ENCODE data around the gene IL10RB.

IL10RB gene

DNA sequence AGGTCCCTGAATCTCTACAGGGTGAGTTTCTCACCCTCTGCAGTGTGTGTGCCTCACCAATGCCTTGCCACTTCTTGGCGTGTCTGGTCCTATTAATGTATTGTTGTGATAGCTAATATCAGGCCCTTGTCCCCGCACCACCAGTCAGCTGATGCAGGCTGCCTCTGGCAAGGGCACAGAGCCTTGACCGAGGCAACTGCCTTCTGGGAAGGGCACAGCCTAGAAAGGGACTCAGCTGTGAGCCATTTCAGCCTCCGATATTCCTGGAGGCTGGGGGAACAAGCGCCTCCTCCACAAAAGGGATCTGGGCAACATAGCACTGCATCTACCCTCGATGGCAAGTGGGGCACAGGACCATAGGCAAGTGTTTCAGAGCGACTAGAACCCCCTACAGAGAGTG is 27.0 kb downstream of the IL10RB start:
- FAIRE-seq: no peak

DNA sequence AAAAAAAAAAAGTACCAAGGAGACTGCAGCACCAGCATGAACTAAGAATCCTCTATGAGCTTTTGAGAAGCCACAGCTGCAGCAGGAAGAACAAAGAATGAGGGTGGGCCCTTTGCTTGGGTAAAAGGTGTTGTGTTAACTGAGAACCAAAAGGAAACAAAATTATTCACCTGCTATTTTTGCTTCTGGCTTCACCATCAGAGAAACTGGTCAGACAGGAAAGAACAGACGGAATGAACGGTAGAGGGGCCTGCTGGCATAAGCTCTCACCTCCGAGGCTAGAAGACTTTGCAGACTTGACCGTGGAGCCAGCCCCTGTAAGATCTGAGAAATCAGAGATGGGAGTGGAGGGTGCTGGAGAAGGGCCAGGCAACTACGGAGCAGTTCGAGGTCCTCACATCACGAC is 27.6 kb downstream of the IL10RB start:
- FAIRE-seq: no peak
- no peak for DNase-seq (ENCODE audit: insufficient read length, low spot score)
- TF ChIP-seq PAX5 (IDR thresholded peaks at IDR 0.05; ENCODE audit: insufficient read depth, low read length, severe bottlenecking) (no peak), POLR2A (IDR thresholded peaks at IDR 0.05; ENCODE audit: low read depth, low read length) (no peak), POLR2AphosphoS5 (IDR thresholded peaks at IDR 0.05; ENCODE audit: low read depth, low read length) (no peak), TAF1 (IDR thresholded peaks at IDR 0.05; ENCODE audit: low read depth, low read length) (no peak), SPI1 (IDR thresholded peaks at IDR 0.05; ENCODE audit: low read depth, low read length) (no peak), POU2F2 (IDR thresholded peaks at IDR 0.05; ENCODE audit: low read depth, low read length) (no peak)

More for the DNA sequence above, 27.0 kb downstream of the IL10RB start:
- TF ChIP-seq POLR2A (IDR thresholded peaks at IDR 0.05; ENCODE audit: low read depth, low read length) (no peak), POU2F2 (IDR thresholded peaks at IDR 0.05; ENCODE audit: low read depth, low read length) (no peak), SPI1 (IDR thresholded peaks at IDR 0.05; ENCODE audit: low read depth, low read length) (no peak), PAX5 (IDR thresholded peaks at IDR 0.05; ENCODE audit: insufficient read depth, low read length, severe bottlenecking) (no peak), POLR2AphosphoS5 (IDR thresholded peaks at IDR 0.05; ENCODE audit: low read depth, low read length) (no peak), TAF1 (IDR thresholded peaks at IDR 0.05; ENCODE audit: low read depth, low read length) (no peak)
- no peak for DNase-seq (ENCODE audit: insufficient read length, low spot score)

DNA sequence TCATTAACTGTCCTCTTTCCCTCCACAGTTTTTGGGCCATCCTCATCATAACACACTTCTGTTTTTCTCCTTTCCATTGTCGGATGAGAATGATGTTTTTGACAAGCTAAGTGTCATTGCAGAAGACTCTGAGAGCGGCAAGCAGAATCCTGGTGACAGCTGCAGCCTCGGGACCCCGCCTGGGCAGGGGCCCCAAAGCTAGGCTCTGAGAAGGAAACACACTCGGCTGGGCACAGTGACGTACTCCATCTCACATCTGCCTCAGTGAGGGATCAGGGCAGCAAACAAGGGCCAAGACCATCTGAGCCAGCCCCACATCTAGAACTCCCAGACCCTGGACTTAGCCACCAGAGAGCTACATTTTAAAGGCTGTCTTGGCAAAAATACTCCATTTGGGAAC is 30.0 kb downstream of the IL10RB start:
- FAIRE-seq: peak; percentile 87

DNA sequence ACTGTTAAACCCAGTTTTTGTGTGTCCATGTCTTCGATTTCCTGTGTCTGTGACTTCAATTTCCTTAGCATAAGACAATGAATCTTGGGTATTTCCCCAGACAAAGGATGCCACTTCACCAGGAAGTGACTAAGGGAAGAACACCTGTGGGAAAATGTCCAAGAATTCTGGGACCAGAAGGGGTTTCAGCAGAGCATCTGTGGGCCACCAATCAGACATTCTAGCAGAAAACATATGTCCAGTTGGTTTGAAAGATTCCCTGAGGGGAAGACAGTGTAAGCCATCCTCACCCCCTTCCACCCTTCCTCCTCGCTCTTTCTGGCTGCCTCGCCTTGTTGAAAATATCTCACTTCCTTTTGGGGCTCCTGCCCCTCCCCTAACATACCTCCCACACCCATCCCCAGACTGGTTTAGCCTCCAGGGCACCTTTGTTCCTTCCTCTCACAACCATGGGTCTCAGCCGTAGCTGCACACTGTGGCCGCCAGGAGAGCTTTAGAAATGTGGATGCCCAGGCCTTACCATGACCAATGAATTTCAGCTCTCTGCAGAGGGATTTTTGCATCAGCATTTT is 33.1 kb downstream of the IL10RB start:
- DNase-seq (ENCODE audit: insufficient read length, low spot score) (peak; percentile 44), FAIRE-seq (peak; percentile 88)
- TF ChIP-seq TAF1 (IDR thresholded peaks at IDR 0.05; ENCODE audit: low read depth, low read length) (no peak), PAX5 (IDR thresholded peaks at IDR 0.05; ENCODE audit: insufficient read depth, low read length, severe bottlenecking) (no peak), POLR2A (IDR thresholded peaks at IDR 0.05; ENCODE audit: low read depth, low read length) (no peak), SPI1 (IDR thresholded peaks at IDR 0.05; ENCODE audit: low read depth, low read length) (peak; percentile 82), POLR2AphosphoS5 (IDR thresholded peaks at IDR 0.05; ENCODE audit: low read depth, low read length) (no peak)

More for the DNA sequence above, 30.0 kb downstream of the IL10RB start:
- peak; percentile 33 for DNase-seq (ENCODE audit: insufficient read length, low spot score)
- TF ChIP-seq PAX5 (IDR thresholded peaks at IDR 0.05; ENCODE audit: insufficient read depth, low read length, severe bottlenecking) (peak; percentile 90), TAF1 (IDR thresholded peaks at IDR 0.05; ENCODE audit: low read depth, low read length) (no peak), SPI1 (IDR thresholded peaks at IDR 0.05; ENCODE audit: low read depth, low read length) (peak; percentile 25; the same call in 1 of the 2 replicates), POLR2AphosphoS5 (IDR thresholded peaks at IDR 0.05; ENCODE audit: low read depth, low read length) (no peak), POU2F2 (IDR thresholded peaks at IDR 0.05; ENCODE audit: low read depth, low read length) (no peak), POLR2A (IDR thresholded peaks at IDR 0.05; ENCODE audit: low read depth, low read length) (no peak)

DNA sequence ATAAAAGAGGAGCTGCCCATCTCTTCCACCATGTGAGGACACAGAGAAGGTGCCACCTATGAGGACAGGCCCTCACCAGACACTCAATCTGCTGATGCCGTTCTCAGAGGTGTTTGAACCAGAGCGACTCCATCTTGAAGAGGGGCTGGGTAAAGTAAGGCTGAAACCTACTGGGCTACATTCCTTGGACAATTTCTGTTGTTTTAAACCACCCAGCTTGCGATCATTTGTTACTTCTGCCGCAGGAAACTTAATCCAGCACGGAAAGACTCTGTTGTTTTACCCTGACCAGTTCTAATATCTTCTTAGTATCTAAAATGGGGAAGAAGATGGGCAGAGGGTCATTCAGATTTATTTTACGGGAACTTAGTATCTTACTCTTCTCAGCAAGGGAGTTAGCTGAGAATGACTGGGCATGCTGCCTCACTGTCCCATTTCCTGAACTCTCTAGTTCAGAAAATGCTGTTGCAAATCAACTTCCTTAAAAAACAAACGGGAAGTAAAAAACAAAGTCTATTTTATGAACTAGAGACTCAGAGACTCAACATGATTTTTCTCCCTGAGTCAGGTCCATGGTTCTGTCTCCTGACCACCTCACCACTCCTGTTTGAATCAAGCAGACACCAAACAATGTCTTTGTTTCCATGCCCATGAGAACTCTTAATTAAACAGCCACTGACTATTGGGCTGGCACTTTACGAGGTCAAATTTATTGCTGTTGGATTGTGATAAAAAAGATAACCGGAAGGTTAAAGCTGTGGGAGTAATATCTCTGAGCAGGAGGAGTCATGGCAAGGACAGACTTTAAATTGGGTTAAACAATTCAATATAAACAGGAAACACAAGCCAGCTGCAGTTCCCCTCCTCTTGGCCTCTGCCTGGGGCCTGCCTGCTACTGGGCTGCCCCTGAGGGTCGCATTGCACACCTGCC is 34.8 kb downstream of the IL10RB start:
- no peak for DNase-seq (ENCODE audit: insufficient read length, low spot score)

DNA sequence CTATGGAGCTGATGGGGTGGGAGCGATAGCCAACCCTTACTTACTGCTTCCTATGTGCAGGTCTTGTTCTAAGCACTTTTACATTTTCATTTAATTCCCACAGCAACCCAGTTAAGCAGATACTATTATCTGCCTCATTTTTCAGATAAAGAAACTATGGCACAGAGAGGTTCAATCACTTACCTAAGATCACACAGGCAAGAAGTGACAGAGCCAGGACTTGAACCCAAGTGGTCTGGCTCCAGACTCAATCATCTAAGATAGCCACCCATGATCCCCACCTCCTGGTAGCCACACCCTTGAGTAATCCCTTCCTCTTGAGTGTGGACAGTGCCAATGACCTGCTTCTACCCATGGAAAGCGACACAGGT is 35.5 kb downstream of the IL10RB start:
- DNase-seq (ENCODE audit: insufficient read length, low spot score): no peak
- no peak for TF ChIP-seq POU2F2 (IDR thresholded peaks at IDR 0.05; ENCODE audit: low read depth, low read length)
- TF ChIP-seq POLR2AphosphoS5 (IDR thresholded peaks at IDR 0.05; ENCODE audit: low read depth, low read length): no peak
- TF ChIP-seq SPI1 (IDR thresholded peaks at IDR 0.05; ENCODE audit: low read depth, low read length): no peak
- no peak for TF ChIP-seq TAF1 (IDR thresholded peaks at IDR 0.05; ENCODE audit: low read depth, low read length)
- no peak for TF ChIP-seq PAX5 (IDR thresholded peaks at IDR 0.05; ENCODE audit: insufficient read depth, low read length, severe bottlenecking)
- no peak for TF ChIP-seq POLR2A (IDR thresholded peaks at IDR 0.05; ENCODE audit: low read depth, low read length)
- FAIRE-seq: peak; percentile 47

More for the DNA sequence above, 34.8 kb downstream of the IL10RB start:
- peak; percentile 31 for FAIRE-seq
- no peak for TF ChIP-seq POLR2AphosphoS5 (IDR thresholded peaks at IDR 0.05; ENCODE audit: low read depth, low read length)
- no peak for TF ChIP-seq PAX5 (IDR thresholded peaks at IDR 0.05; ENCODE audit: insufficient read depth, low read length, severe bottlenecking)
- TF ChIP-seq SPI1 (IDR thresholded peaks at IDR 0.05; ENCODE audit: low read depth, low read length): no peak
- no peak for TF ChIP-seq TAF1 (IDR thresholded peaks at IDR 0.05; ENCODE audit: low read depth, low read length)
- TF ChIP-seq POLR2A (IDR thresholded peaks at IDR 0.05; ENCODE audit: low read depth, low read length): no peak
- no peak for TF ChIP-seq POU2F2 (IDR thresholded peaks at IDR 0.05; ENCODE audit: low read depth, low read length)

DNA sequence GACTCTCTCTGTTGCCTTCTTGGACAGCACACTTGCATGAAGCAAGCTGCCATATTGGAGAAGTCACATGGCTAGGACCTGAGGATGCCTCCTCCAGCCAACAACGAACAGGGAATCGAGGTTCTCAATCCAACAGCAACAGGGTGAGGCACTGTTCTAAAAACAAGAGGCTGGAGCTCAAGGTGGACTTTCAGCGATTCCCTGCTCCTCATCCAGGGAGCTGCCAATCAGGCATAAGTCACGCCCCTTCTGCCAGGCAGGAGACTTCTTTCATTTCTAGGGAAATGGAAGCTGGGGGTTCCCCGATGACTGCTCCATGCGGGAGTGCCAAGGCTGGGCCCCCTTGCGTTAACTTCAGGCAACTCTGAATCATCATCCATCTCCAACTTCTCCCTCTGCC is 35.9 kb downstream of the IL10RB start:
- FAIRE-seq (peak; percentile 16), DNase-seq (ENCODE audit: insufficient read length, low spot score) (no peak)

DNA sequence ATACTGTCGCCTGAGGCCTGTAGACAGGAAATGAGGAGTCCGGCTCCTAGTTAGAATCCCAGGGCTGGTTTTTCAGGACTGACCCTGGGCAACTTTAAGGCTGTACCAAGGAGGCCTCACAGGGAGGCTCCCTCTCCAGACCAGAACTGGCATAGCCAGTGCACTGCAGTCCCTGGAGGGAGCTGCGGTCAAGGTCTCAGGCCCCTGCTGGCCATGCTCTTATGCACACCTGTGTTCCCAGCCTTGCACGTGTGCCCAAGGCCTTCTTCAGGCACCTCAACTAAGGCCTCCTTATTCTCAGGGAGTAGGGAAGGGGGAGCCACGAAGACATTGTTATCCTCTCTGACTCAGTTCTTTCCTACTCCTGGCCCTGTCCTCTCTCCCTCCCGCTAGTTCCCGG is 36.6 kb downstream of the IL10RB start:
- TF ChIP-seq POLR2AphosphoS5 (IDR thresholded peaks at IDR 0.05; ENCODE audit: low read depth, low read length) (no peak), TAF1 (IDR thresholded peaks at IDR 0.05; ENCODE audit: low read depth, low read length) (no peak), POLR2A (IDR thresholded peaks at IDR 0.05; ENCODE audit: low read depth, low read length) (no peak), POU2F2 (IDR thresholded peaks at IDR 0.05; ENCODE audit: low read depth, low read length) (no peak)
- FAIRE-seq (no peak), DNase-seq (ENCODE audit: insufficient read length, low spot score) (no peak)

More for the DNA sequence above, 35.9 kb downstream of the IL10RB start:
- no peak for TF ChIP-seq POLR2A (IDR thresholded peaks at IDR 0.05; ENCODE audit: low read depth, low read length)

DNA sequence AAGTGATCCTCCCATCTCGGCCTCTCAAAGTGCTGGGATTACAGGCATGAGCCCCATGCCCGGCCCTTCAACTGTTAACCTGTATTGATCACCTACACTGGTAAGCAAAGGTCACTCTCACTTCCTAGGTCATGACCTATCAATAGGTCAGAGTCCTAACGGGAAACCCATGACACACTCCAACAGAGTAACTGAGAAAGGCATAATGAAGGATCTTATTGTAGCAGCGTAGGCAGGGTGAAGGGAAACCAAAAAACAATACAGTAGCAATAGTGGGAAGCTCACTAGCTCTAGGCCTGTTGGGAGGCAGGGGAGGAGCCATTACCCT is 39.1 kb downstream of the IL10RB start:
- TF ChIP-seq POLR2A (IDR thresholded peaks at IDR 0.05; ENCODE audit: low read depth, low read length) (no peak), POU2F2 (IDR thresholded peaks at IDR 0.05; ENCODE audit: low read depth, low read length) (no peak), POLR2AphosphoS5 (IDR thresholded peaks at IDR 0.05; ENCODE audit: low read depth, low read length) (no peak), PAX5 (IDR thresholded peaks at IDR 0.05; ENCODE audit: insufficient read depth, low read length, severe bottlenecking) (no peak), SPI1 (IDR thresholded peaks at IDR 0.05; ENCODE audit: low read depth, low read length) (no peak), TAF1 (IDR thresholded peaks at IDR 0.05; ENCODE audit: low read depth, low read length) (no peak)
- no peak for DNase-seq (ENCODE audit: insufficient read length, low spot score)
- FAIRE-seq: no peak
